Putamen (tissue), 1 donor: ENCODE data around the gene SULF2.

Experiments
- DNase-seq: peaks from one replicate; pipeline ENCODE4 v3.0.0-alpha.2; 2016; ENCODE audit warnings: low spot score

The SULF2 gene

GRCh38 chr20:47762699-47763268 is 22.5 kb downstream of the SULF2 start:
- DNase-seq = no peak

- DNase-seq = no peak
Observed at GRCh38 chr20:47761482-47762047, 23.7 kb downstream of the SULF2 start.

- DNase-seq = no peak
Observed at GRCh38 chr20:47760686-47761481, 24.4 kb downstream of the SULF2 start.

- DNase-seq = no peak
Observed at GRCh38 chr20:47758517-47759450, 26.5 kb downstream of the SULF2 start.

GRCh38 chr20:47757145-47758035 is 27.9 kb downstream of the SULF2 start:
- no peak for DNase-seq

GRCh38 chr20:47754946-47755652 is 30.2 kb downstream of the SULF2 start:
- no peak for DNase-seq

GRCh38 chr20:47754388-47754715 is 30.9 kb downstream of the SULF2 start:
- DNase-seq = no peak

- DNase-seq = no peak
Observed at GRCh38 chr20:47753576-47754387, 31.5 kb downstream of the SULF2 start.

- no peak for DNase-seq
Observed at GRCh38 chr20:47751449-47751848, 33.8 kb downstream of the SULF2 start.

- DNase-seq = no peak
Observed at GRCh38 chr20:47749339-47749738, 35.9 kb downstream of the SULF2 start.

- DNase-seq = no peak
Observed at GRCh38 chr20:47748823-47749222, 36.5 kb downstream of the SULF2 start.

GRCh38 chr20:47748069-47748468 is 37.2 kb downstream of the SULF2 start:
- DNase-seq = no peak

GRCh38 chr20:47747669-47748031 is 37.6 kb downstream of the SULF2 start:
- no peak for DNase-seq

- DNase-seq = no peak
Observed at GRCh38 chr20:47744803-47745202, 40.5 kb downstream of the SULF2 start.

GRCh38 chr20:47743671-47744070 is 41.6 kb downstream of the SULF2 start:
- DNase-seq = no peak

- DNase-seq = no peak
Observed at GRCh38 chr20:47741669-47742608, 43.3 kb downstream of the SULF2 start.

- DNase-seq = no peak
Observed at GRCh38 chr20:47740862-47741184, 44.5 kb downstream of the SULF2 start.

GRCh38 chr20:47740121-47740861 is 45.0 kb downstream of the SULF2 start:
- no peak for DNase-seq
